ENCODE data around the gene RABL3. TPM values are rescaled to one million over a fixed set of nuclear protein-coding genes. Genes with fewer than 3 reads are reported as not detected.
"Not testable (repeated sequence)": the region's sequence is repeated elsewhere in the genome, so short reads cannot be mapped to it uniquely, and the experiment has no call there.

Gene RABL3
- total RNA-seq, 6 experiments from 2014 or later = 32.0 to 39.4 (median 36.9) TPM

- Mint-ChIP-seq H3K27ac (peak overlapping the region; percentile 51; the same call in 1 of the 2 replicates), H3K27me3 (ENCODE audit: insufficient read depth) (no peaks in the 10 kb centered on the region; the same call in 1 of the 2 replicates), H3K4me3 (peak overlapping the region; percentile 91), H3K36me3 (ENCODE audit: low read depth) (peaks cover 51% of the 10 kb centered on the region), H3K4me1 (ENCODE audit: low read depth) (peaks cover 39% of the 10 kb centered on the region), H3K9me3 (peaks cover 14% of the 10 kb centered on the region)
- no peak for DNase-seq
- no peak for TF ChIP-seq CTCF (IDR thresholded peaks at IDR 0.05)
These were observed 996 bp downstream of the RABL3 start for GRCh38 chr3:120741320-120741719.

GRCh38 chr3:120738006-120738405, 4.3 kb downstream of the RABL3 start:
- not testable (repeated sequence) for DNase-seq; H3K27ac Mint-ChIP-seq; H3K4me3 Mint-ChIP-seq; H3K27me3 Mint-ChIP-seq (ENCODE audit: insufficient read depth)
- peaks cover 13% of the 10 kb centered on the region for H3K4me1 Mint-ChIP-seq (ENCODE audit: low read depth)
- peaks cover 59% of the 10 kb centered on the region for H3K36me3 Mint-ChIP-seq (ENCODE audit: low read depth)
- H3K9me3 Mint-ChIP-seq = peaks cover 38% of the 10 kb centered on the region

- Mint-ChIP-seq H3K9me3 (peaks cover 21% of the 10 kb centered on the region), H3K4me1 (ENCODE audit: low read depth) (peaks cover 16% of the 10 kb centered on the region), H3K36me3 (ENCODE audit: low read depth) (peaks cover 71% of the 10 kb centered on the region), H3K27ac (no peak overlapping the region), H3K27me3 (ENCODE audit: insufficient read depth) (no peaks in the 10 kb centered on the region), H3K4me3 (no peak overlapping the region)
- no peak for TF ChIP-seq CTCF (IDR thresholded peaks at IDR 0.05)
- DNase-seq = no peak
These were observed 11.5 kb downstream of the RABL3 start for GRCh38 chr3:120730576-120731542.

- DNase-seq = no peak
- peaks cover 55% of the 10 kb centered on the region for H3K36me3 Mint-ChIP-seq (ENCODE audit: low read depth)
- H3K27me3 Mint-ChIP-seq (ENCODE audit: insufficient read depth) = no peaks in the 10 kb centered on the region
- H3K9me3 Mint-ChIP-seq = no peaks in the 10 kb centered on the region
- H3K27ac Mint-ChIP-seq = peak overlapping the region; percentile 4; the same call in 1 of the 2 replicates
- TF ChIP-seq CTCF (IDR thresholded peaks at IDR 0.05) = no peak
- H3K4me1 Mint-ChIP-seq (ENCODE audit: low read depth) = peaks cover 16% of the 10 kb centered on the region
- H3K4me3 Mint-ChIP-seq = peak overlapping the region; percentile 4; the same call in 1 of the 2 replicates
These were observed 15.5 kb downstream of the RABL3 start for GRCh38 chr3:120726791-120727190.

GRCh38 chr3:120719167-120719834, 23.0 kb downstream of the RABL3 start:
- H3K4me3 Mint-ChIP-seq; H3K27ac Mint-ChIP-seq; H3K4me1 Mint-ChIP-seq (ENCODE audit: low read depth); H3K27me3 Mint-ChIP-seq (ENCODE audit: insufficient read depth); H3K9me3 Mint-ChIP-seq; DNase-seq: not testable (repeated sequence)
- H3K36me3 Mint-ChIP-seq (ENCODE audit: low read depth) = peaks cover 16% of the 10 kb centered on the region

GRCh38 chr3:120713262-120713661, 29.1 kb downstream of the RABL3 start:
- TF ChIP-seq CTCF (IDR thresholded peaks at IDR 0.05) = no peak
- H3K27me3 Mint-ChIP-seq (ENCODE audit: insufficient read depth) = no peaks in the 10 kb centered on the region
- no peaks in the 10 kb centered on the region; the same call in 1 of the 2 replicates for H3K36me3 Mint-ChIP-seq (ENCODE audit: low read depth)
- H3K27ac Mint-ChIP-seq = no peak overlapping the region
- H3K9me3 Mint-ChIP-seq = no peaks in the 10 kb centered on the region
- no peak overlapping the region for H3K4me3 Mint-ChIP-seq
- peaks cover 6% of the 10 kb centered on the region; the same call in 1 of the 2 replicates for H3K4me1 Mint-ChIP-seq (ENCODE audit: low read depth)
- DNase-seq = no peak

All from HFFc6 (cell line).